HG03575 (cell line): ENCODE measurements around the gene ATP6V0D1.

Source experiments
- ATAC-seq: cut with Tn5 transposase; IDR thresholded peaks from one replicate; pipeline ENCODE4 v1.9.1; 2021; ENCODE audit not compliant: unreplicated experiment, insufficient number of reproducible peaks, low FRiP score; ENCODE audit errors: extremely low read depth

Gene ATP6V0D1

GRCh38 chr16:67466581-67466980 lies 14.4 kb downstream of the ATP6V0D1 start:
- ATAC-seq, result no peak

- no peak for ATAC-seq
Measured at GRCh38 chr16:67464565-67464964, 16.4 kb downstream of the ATP6V0D1 start.

- no peak for ATAC-seq
Measured at GRCh38 chr16:67463691-67464090, 17.3 kb downstream of the ATP6V0D1 start.

- no peak for ATAC-seq
Measured at GRCh38 chr16:67463059-67463458, 17.9 kb downstream of the ATP6V0D1 start.

GRCh38 chr16:67462279-67462655 lies 18.7 kb downstream of the ATP6V0D1 start:
- ATAC-seq, result no peak

GRCh38 chr16:67461600-67462278 lies 19.2 kb downstream of the ATP6V0D1 start:
- no peak for ATAC-seq

GRCh38 chr16:67460961-67461360 lies 20.0 kb downstream of the ATP6V0D1 start:
- no peak for ATAC-seq

GRCh38 chr16:67460168-67460567 lies 20.8 kb downstream of the ATP6V0D1 start:
- ATAC-seq, result no peak

GRCh38 chr16:67459861-67460150 lies 21.2 kb downstream of the ATP6V0D1 start:
- ATAC-seq, result no peak

- no peak for ATAC-seq
Measured at GRCh38 chr16:67459066-67459860, 21.7 kb downstream of the ATP6V0D1 start.

- no peak for ATAC-seq
Measured at GRCh38 chr16:67458121-67458641, 22.8 kb downstream of the ATP6V0D1 start.

GRCh38 chr16:67457611-67458010 lies 23.3 kb downstream of the ATP6V0D1 start:
- ATAC-seq, result no peak

GRCh38 chr16:67456391-67457081 lies 24.4 kb downstream of the ATP6V0D1 start:
- no peak for ATAC-seq

GRCh38 chr16:67454852-67455251 lies 26.1 kb downstream of the ATP6V0D1 start:
- no peak for ATAC-seq

GRCh38 chr16:67454104-67454503 lies 26.9 kb downstream of the ATP6V0D1 start:
- no peak for ATAC-seq

- no peak for ATAC-seq
Measured at GRCh38 chr16:67451704-67452435, 29.1 kb downstream of the ATP6V0D1 start.

GRCh38 chr16:67451061-67451703 lies 29.8 kb downstream of the ATP6V0D1 start:
- ATAC-seq, result no peak

GRCh38 chr16:67449739-67450138 lies 31.2 kb downstream of the ATP6V0D1 start:
- ATAC-seq, result no peak

GRCh38 chr16:67449336-67449735 lies 31.6 kb downstream of the ATP6V0D1 start:
- ATAC-seq, result no peak
